ENCODE data around the gene VAV2.
A peak's percentile ranks its signal among the peaks of the same experiment; 100 is the strongest.

VAV2 gene

GRCh38 chr9:134026981-134027380 lies 34.9 kb upstream of the VAV2 start:
- DNase-seq, result no peak

GRCh38 chr9:134026581-134026980 lies 34.5 kb upstream of the VAV2 start:
- DNase-seq, result no peak

GRCh38 chr9:134025606-134026541 lies 33.8 kb upstream of the VAV2 start:
- peak; percentile 44 for DNase-seq

GRCh38 chr9:134024828-134025605 lies 32.9 kb upstream of the VAV2 start, which contains the start of gene BRD3OS:
Gene BRD3OS (plus strand): TSS chr9:134025481. CDS start chr9:134026748, 1,267 bp downstream.
- DNase-seq, result peak; percentile 95

DNA sequence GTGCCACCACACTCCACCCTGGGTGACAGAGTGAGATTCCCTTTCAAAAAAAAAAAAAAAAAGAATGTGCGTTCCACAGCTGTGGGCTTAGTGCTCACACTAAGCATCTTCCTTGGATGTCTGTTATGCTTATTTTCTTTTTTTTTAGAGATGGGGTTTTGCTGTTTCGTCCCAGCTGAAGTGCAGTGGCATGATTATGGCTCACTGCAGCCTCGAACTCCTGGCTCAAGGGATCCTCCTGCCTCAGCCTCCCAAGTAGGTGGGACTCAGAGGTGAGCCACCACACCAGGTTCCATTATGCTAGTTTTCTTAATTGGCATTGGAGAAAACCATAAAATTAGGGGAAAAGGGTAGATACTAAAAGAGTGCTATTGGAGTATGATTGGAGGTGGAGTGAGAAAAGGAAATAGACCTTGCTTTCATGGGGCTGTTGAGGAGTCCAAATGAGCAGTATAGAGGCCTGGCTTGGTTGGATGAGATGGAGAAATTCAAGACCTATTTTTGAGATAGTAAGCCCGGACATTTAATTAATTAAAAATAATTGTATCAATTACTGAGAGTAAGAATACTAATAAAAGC lies 32.2 kb upstream of the VAV2 start:
- DNase-seq, result no peak

- no peak for DNase-seq
Observed at GRCh38 chr9:134014946-134015345, 22.8 kb upstream of the VAV2 start.

- no peak for DNase-seq
Observed at GRCh38 chr9:134011401-134011800, 19.3 kb upstream of the VAV2 start.

GRCh38 chr9:134010310-134011173 lies 18.4 kb upstream of the VAV2 start:
- DNase-seq, result peak; percentile 95

- no peak for DNase-seq
Observed at GRCh38 chr9:134007571-134007970, 15.4 kb upstream of the VAV2 start.

GRCh38 chr9:134007150-134007549 lies 15.0 kb upstream of the VAV2 start:
- peak; percentile 58 for DNase-seq

DNA sequence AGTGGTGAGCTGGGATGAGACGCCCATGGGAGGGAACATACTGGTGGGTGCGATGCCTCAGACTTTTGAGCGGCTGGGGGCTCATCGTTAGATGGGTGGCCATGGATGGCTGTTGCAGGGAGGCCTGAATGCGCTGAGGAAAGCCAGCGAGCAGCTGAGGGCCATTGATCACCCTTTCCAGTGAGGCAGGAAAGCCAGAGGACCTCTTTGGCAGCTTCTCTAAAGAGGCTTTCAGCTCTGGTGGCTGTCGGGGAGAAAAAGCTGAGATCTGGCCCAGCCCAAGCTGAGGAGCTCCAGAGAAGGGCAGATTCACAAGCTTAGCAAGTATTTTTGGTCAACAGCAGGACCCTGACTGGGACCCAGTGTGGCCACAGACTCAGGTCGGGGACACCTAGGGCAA lies 13.3 kb upstream of the VAV2 start:
- no peak for DNase-seq

- DNase-seq, result no peak
Observed at GRCh38 chr9:134004881-134005280, 12.8 kb upstream of the VAV2 start.

DNA sequence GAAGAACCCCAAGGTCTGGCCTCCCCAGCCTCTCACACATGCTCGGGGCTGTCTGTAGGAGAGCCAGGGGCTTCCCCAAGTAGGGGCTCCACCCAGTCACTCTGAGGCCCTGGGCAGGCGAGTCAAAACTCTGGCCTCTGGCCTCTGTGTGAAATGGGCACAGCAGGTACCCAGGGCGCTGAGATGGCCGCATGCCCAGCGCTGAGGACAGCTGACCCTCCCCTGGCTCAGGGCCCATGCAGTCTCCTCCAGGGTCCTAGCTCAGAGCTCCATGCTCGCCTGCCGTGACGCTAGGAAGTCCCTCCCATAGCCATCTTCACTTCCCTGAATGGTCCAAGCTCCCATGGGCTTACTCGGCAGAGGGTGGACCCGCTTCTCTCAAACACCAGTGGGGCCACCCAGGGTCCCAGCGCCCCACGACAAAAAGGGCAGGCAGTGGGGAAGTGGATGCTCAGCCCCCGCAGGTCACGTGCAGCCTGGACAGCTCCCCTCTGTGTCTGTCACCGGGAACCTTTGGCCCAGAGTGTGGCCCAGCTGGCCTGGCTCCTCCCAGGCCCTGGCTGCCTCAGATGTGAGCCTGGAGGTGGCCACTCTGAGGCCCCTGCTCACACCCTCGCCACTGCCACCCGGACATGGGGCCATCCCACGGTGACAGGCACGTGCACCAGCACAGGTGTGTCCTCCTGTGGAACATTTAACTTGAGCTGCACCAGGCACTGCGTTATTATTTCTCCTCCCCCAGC lies 12.2 kb upstream of the VAV2 start:
- DNase-seq, result no peak

DNA sequence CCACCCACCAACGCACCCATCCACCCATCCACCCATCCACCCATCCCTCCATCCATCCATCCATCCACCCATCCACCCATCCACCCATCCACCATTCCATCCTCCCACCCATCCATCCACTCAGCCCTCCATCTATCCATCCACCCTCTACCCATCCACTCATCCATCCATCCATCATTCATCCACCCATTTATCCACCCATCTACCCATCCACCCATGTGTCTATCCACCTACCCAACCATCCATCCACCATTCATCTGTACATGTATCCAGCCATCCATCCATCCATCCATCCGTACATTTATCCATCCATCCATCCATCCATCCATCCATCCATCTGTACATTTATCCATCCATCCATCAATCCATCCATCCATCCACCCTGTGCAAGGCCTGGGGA lies 11.1 kb upstream of the VAV2 start:
- no peak for DNase-seq

DNA sequence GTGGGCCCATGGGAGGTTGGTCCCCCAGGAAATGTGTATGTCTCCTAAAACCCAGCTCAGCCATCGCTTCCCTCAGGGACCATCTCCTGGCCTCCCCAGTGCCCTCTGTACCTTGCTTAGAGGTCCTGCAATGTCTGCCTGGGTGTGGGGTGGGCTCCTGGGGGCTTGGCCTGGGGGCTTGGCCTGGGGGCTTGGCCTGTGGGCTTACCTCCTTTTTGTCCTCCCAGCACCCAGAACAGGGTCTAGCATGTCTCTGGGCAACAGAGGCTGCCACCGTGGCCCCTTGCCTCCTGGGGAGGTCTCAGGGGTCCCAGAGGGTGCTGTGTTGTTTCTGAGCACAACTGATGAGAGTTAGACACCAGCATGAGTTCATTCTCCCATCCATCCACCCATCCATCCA lies 10.7 kb upstream of the VAV2 start:
- DNase-seq, result no peak

GRCh38 chr9:133999851-134000265 lies 7.7 kb upstream of the VAV2 start:
- DNase-seq, result no peak

- DNase-seq, result no peak
Observed at GRCh38 chr9:133998915-133999595, 6.9 kb upstream of the VAV2 start.

- DNase-seq, result no peak
Observed at GRCh38 chr9:133997584-133997983, 5.5 kb upstream of the VAV2 start.

GRCh38 chr9:133996531-133997520 lies 4.7 kb upstream of the VAV2 start:
- DNase-seq, result no peak
